SW 1271 (cell line): ENCODE data around the gene TFAP2B.

Experiments used
- DNase-seq, 2 experiments: peaks; one replicate each; lab custom pipeline; 2025; lab: John Stamatoyannopoulos, UW

Gene TFAP2B

DNA sequence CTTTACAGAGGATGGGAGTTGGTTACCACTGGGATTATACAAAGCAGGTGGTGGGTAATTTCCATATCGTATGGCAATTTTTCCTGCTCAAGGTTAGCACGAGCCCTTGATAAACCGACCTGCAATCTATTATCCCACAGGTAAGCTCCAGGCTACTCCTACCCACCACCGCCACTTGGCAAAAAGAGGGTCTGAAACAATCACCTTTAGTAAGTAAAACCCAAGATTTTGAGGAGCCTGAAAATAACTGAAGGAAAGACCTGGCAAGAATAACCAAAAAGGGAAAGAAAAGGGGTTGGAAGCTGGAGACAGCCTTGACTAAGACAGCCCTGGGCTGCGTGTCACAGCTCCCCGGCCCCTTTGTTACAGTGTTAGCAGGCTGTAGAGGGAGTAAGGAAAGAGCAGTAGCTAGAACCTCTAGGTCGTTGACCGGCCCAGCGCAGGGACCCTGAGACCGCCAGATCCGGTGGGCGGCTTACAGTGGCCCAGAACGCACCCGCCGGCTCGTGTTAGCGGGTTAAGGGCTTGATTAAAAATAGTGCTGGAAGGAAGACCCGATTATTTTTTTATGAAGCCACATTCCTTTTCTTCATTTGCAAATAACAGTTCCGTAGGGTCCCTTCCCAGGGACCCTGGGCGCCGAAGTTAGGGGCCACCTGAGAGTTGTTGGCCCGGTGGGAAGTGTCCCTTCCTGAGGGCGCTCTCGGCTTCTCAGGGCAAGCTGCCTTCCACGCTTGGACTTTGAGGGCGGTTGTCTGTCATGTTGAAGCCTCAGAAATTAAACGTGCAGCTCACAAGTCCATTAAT lies 30.5 kb downstream of the TFAP2B start:
- no peak for DNase-seq

DNA sequence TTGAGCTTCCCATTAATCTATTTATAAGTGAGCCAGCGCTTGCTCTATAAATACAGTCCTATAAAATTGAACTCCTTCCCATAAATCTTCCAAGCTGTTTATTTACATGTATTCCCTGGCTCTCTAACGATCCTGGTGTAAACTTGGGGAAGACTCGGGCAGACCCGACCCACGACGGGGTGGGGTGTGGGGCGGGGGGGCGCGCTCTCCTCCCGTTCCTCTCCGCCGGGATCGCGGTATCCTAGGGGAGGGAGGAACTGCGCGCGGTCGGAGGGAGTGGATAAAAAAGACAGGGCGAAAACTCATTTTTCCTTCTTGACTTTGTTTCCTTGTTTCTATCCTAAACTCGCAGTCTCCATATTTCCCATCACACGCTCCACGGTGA lies 31.1 kb downstream of the TFAP2B start:
- no peak for DNase-seq

DNA sequence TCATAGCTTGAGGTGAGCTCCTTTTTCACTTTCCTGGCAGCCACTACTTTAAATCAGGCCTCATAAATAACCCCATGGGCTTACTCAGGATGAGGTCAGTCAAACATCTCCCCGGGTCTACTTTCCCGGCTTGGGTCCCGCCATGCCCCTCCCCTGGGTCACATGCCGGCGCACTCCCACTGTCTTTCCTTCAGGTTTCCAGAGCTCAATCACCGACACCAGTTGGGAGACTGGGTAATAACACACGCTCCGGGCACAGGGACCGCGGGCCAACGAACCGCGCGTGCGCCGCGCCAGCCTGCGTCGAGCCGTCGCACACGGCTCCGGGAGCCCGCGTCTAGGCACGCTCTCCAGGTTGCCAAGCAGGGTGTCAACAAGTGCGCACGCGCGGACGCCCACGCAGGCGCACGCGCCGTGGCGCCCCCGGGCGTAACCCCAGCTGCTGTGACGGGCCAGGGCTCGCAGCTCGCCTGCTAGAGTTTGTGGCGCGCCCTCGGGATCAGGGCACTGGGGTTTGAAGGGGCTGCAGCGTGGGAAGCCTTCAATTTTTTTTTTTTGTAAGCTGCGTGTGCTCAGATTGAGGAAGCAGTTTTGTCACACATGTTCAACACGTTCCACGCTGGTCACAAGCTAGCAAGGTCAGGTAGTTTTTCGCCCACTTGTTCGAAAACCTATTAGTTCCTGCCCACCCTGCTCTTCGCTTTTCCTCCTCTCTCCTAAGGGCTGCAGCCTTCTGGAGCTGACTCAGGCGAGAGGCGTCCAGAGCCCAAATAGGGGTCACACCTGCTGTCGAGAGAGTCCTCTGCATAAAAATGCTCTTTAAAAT lies 31.8 kb downstream of the TFAP2B start:
- DNase-seq: no peak

DNA sequence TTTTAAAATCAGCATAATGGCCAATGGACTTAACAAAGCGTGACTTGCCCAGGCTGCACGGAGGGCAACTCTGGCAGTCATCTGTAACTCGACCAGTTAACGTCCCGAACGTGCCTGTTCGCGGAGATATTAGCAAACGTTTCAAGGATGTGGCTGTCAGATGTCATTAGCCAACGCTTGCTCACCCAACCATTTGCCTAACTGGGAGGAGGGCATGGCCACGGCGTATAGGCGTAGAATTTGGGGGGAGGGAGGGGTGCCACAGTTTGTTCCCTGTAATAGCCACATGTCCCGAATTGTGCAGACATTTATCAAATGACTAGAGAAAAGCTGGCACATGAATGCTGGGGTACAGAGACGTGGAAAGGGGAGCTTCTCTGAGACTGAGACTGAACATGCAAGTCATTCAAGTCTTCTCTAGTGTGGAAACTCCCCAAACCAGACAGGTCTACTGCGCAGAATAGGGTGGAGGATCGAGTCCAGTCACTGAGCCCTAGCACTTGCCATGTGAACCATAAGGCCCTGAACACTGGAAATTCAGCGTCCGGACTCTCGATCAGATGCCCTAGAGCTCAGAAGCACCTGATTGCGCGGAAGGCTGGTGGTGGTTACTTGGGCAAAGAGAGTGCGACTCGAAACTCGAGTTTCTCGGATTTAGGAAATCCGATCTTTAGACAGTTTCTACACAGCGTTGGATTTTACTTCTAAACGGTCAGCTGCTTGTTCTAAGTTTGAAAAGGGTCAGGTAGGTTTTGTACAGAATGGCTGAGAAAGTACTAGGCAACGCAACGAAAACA lies 32.6 kb downstream of the TFAP2B start:
- DNase-seq: no peak

DNA sequence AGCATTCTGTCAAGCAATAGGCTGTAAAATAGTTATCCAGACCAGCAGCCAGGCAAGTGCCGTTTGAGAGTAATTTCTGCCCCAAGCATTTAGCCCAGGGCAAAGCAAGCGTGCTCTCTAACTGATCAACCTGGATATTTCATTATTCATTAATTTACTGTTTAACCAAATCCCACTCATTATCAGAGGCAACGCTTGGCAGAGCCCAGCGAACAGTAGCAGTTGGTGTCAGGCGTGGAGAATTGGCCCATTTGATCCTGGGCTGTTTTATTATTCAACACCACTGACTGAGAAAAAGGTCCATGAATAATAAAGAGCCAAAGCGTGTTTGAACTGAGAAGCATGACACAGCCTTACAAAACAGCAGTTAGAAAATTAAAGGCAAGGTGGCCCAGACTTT lies 35.3 kb downstream of the TFAP2B start:
- DNase-seq: no peak

DNA sequence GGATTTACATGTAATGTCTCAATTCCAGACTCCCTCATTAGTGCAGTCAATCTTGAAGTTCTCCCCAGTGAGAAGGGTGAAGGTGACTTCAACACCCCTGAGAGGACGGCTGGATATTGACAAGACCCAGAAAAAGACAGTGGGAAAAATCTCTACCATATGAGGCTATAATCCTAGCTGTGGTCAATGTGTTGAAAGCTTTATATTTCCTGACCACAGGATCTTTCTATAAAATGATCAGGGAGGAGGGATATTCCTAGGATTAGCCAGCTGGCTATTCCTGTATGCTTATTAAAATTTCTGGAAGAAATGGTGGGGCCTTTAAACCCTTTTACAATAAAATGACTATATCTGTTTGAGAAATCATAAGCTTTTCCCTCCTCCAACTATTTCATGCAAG lies 43.0 kb downstream of the TFAP2B start:
- DNase-seq: no peak

DNA sequence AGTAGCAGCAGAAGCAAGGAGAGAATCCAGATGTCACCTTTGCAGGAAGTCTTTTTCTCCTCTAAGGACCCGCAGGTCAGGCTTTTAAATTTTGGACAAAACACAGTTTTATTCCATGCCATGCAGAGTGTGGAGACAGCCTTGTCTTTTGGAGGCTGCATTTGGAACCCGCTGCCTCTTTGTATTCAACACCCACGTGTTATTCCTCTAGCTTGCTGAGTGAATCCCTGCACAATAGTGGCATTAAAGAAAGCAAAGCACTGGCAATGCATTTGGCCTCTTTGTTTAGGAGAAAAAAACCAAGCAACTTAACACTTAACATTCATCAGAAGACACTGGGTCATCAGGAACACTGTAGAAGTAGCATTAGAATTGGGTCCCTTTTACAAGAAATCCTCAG lies 43.5 kb downstream of the TFAP2B start:
- no peak for DNase-seq

DNA sequence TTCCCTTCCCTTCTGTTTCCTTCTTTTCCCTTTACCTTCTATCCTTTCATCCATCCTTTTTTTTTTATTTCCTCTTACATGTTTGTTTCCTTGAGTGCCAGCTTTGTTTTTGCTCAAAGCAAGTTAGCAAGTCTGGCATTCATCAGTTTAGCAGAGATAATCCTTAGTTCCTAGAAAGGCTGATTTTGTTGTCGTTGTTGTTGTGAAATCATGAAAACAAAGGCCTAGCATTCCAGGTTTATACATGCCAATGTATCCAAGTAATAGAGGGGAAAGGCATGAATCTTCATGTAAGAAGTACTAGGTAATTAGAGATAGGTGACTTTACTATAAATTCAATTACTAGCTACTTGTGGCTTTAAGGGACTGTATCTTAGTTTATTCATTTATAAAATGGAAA lies 45.9 kb downstream of the TFAP2B start:
- no peak for DNase-seq

DNA sequence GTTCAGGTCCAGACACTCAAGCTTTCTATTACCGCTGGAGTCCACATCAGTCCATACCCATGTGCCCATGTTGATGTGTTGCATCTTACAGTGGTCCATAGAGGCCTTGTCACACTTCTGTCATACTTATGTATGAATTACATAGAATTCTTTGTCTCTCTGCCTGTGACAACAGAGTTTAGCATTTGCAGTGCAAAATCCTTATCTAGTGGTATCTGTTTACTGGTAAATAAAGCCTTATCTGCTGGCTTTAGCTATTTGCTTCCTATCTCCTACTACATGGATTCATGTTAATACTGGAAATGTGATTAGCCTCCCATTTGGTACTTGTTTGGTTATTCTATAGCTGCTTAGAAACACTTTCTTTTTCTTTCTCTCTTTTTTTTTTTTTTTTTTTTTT lies 49.8 kb downstream of the TFAP2B start:
- no peak for DNase-seq

DNA sequence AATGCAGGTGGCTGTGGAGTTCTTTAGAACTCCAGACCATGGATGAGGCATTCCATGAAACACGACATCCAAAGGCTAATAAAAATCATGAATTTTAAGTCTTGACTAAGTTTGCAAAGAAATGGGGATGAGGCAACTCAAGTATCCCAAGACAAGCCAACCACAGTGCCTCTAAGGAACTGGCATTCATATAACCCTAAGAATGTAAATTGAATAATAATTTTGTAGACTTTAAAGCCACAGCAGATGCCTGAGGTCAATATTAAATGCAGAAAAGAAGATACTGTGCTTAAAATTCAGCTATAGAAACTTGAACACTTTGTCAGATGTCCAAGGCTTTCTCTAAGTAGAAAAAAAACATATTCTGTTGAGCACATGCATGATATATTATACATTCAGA lies 54.5 kb downstream of the TFAP2B start:
- DNase-seq: no peak

DNA sequence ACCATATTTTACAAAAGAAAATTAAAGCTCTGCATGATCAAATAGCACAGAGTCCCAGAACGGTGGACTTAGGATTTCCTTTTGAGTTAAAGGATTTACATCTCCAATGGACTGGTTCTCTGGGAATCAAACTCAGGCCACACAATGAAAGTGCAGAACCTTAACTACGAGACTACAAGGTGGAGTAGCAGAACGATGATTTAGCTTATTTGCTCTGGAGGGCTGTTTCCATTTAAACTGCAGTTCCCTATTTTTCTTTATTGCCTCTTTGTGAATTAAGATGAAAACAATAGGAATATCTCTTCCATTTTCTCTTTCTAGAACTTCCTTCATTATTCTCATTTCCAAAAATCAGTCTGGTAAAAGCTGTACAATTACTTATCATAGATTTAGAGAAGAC lies 65.7 kb downstream of the TFAP2B start:
- DNase-seq: no peak

DNA sequence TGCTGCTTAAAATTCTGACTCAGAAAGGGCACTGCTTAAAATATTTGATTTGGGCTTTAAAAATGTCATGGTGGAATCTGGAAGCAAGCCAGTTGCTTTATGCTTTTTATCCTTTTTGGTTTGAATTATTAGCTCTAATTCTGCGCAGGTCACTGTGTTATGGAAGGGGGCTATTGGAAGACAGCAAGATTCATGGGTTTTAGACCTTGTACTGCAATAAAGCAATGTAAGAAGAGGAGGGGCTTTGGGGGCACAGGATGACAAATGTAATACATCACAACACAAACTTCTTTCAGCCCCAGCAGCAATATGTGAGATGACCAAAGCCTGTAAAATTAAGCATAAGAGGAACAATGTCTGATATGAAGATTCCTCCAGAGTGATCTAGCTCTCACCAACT lies 68.4 kb downstream of the TFAP2B start:
- DNase-seq: no peak

DNA sequence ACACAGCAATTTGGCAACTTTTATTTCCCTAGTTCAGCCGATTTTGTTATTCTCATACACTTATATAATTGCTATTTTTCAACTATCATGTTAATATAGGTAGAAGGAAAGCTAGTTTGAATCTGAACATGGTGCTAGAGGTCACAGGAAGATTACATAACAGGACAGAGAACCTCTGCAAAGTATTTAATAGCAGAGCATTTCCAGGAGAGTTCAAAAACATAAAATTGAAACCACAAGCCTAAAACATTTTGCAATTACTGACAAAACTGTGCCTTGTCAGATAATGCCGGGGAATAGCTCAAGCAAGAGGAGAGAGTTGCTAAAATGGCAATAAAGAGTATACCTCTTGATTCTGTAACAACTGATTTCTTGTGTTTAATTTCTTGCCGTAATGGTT lies 70.8 kb downstream of the TFAP2B start:
- DNase-seq: no peak

DNA sequence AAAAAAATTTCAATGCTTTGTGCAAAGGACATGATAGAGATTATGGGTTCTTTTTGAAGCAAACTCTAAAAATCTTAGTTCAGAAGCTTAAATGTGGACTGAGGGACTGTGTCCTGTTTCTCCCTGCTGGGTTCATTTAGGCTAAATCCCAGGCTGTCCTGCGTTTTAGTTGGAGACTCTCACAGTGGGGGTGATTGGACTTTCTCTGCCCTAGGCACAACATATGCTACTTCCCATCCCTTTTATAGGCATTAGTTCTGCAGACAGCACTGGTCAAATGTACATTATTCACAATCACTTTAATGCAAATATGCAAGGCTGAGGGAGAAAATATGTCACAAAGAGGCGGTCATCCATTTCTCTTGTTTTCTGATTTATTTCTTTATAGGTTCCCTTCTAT lies 71.3 kb downstream of the TFAP2B start:
- no peak for DNase-seq

DNA sequence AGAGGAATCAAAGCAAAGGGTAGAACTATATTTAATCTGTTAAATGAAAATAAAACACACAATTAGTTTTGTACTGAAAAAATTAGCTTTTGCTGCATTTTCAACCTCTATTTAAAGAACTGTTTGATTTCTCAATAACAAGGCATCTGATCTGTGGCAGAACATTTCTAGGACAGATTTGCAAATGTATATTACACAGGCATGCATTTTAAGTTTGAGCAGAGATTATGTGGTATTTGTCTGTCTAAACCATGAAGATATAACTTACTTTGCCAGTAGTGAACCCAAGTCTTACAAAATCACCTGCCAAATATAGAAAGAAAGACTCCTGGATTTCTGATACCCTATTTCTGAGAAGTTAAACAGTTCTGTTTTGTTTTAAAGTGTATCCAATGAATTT lies 71.9 kb downstream of the TFAP2B start:
- no peak for DNase-seq

DNA sequence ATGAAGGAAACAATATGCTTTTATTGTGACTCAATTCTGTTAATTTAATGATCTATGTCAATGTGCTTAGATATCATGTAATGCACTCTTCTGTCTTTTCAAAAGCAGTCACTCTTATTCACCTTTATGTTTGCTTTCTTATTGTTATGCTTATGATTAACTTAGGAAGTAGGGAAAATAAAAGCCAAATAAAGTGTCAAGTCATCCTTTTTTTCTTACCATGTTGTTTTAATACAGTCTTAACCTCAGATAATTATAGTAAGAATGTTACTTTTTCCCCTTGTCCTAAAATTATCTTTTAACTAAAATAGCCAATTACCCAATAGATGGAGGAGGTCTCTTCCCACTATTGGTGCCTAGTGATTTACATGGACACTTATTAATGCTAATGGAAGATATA lies 72.6 kb downstream of the TFAP2B start:
- DNase-seq: no peak
